ENCODE data around the gene CBX1.

- TF ChIP-seq GATA2 (IDR thresholded peaks at IDR 0.05; ENCODE audit: low read depth, low read length) = no peak
- TF ChIP-seq GATA3 (IDR thresholded peaks at IDR 0.05; ENCODE audit: low read depth, low read length) = no peak
These were observed 28.7 kb upstream of the CBX1 start for GRCh38 chr17:48129981-48130380.

All from SH-SY5Y (cell line).